A549 (cell line): ENCODE data around the gene NOD2.

Experiments
- CEBPB ChIP-seq, 2 experiments: fragments of >200 bp in 1 of 2; sonication (Bioruptor Twin) in 1 of 2; formaldehyde crosslinking in 1 of 2; IDR thresholded peaks; 2 replicates each; pipeline ENCODE4 v1.6.1; 2012 to 2016
- CTCF ChIP-seq: fragments of >200 bp; sonication (Bioruptor Twin); formaldehyde crosslinking; IDR thresholded peaks from 3 replicates; pipeline ENCODE4 v1.5.1; 2016
- EP300 ChIP-seq, 2 experiments: fragments of >200 bp; sonication (Bioruptor Twin); formaldehyde crosslinking; IDR thresholded peaks; 2 replicates in 1 of 2; 3 replicates in 1 of 2; pipeline ENCODE4 v1.6.1; 2016 to 2017
- HMGXB4 ChIP-seq: fragments of 250-450 bp; sonication (Bioruptor Pico); IDR thresholded peaks from 2 replicates; pipeline ENCODE4 v1.5.0; 2021; ENCODE audit warnings: mild to moderate bottlenecking, moderate library complexity, borderline replicate concordance
- JUN ChIP-seq, 2 experiments: fragments of >200 bp; sonication (Bioruptor Twin); formaldehyde crosslinking; IDR thresholded peaks; 2 replicates in 1 of 2; 3 replicates in 1 of 2; pipeline ENCODE4 v1.6.1; 2016 to 2017
- KDM1A ChIP-seq: fragments of 200-600 bp; sonication (generic); IDR thresholded peaks from 2 replicates; pipeline ENCODE4 v1.6.1; 2016; ENCODE audit warnings: low read depth, mild to moderate bottlenecking
- MAX ChIP-seq: IDR thresholded peaks from 2 replicates; pipeline ENCODE4 v1.6.1; 2012
- MAZ ChIP-seq: fragments of 150-350 bp; IDR thresholded peaks from 2 replicates; pipeline ENCODE4 v1.6.1; 2014; ENCODE audit warnings: antibody characterized with exemption, low read depth, low read length, borderline replicate concordance
- PHF8 ChIP-seq: fragments of 200-600 bp; sonication (generic); IDR thresholded peaks from 2 replicates; pipeline ENCODE4 v1.6.1; 2016; ENCODE audit warnings: low read depth, mild to moderate bottlenecking, antibody characterized with exemption, moderate library complexity, borderline replicate concordance
- RFX5 ChIP-seq: fragments of 450-650 bp; IDR thresholded peaks from 2 replicates; pipeline ENCODE4 v1.7.1; 2014; ENCODE audit warnings: antibody characterized with exemption, mild to moderate bottlenecking, moderate library complexity
- SREBF2 ChIP-seq: fragments of 450-650 bp; IDR thresholded peaks from 2 replicates; pipeline ENCODE4 v1.6.1; 2014; ENCODE audit warnings: mild to moderate bottlenecking, moderate library complexity
- TP53 ChIP-seq: fragments of 250-450 bp; sonication (Bioruptor Pico); IDR thresholded peaks from 2 replicates; pipeline ENCODE4 v1.5.0; 2021; ENCODE audit warnings: mild to moderate bottlenecking, moderate library complexity

GRCh38 chr16:50778284-50779163 is 85.1 kb downstream of the NOD2 start:
- no peak for TF ChIP-seq CTCF
- no peak for TF ChIP-seq MAX
- no peak for TF ChIP-seq JUN (IDR thresholded peaks at IDR 0.05)
- TF ChIP-seq CEBPB (IDR thresholded peaks at IDR 0.05): no peak
- no peak for TF ChIP-seq HMGXB4 (CRISPR knock-in tag)
- TF ChIP-seq TP53 (CRISPR knock-in tag): no peak
- no peak for TF ChIP-seq KDM1A
- TF ChIP-seq MAZ: no peak
- TF ChIP-seq PHF8: no peak
- TF ChIP-seq RFX5: no peak
- no peak for TF ChIP-seq SREBF2
- TF ChIP-seq EP300 (IDR thresholded peaks at IDR 0.05): no peak
